ENCODE results near the gene PTPRT. TPM values are rescaled to one million over a fixed set of nuclear protein-coding genes. Genes with fewer than 3 reads are reported as not detected.

Gene PTPRT
- total and polyA plus RNA-seq, 2 of the 13 experiments (the other 11 are each of a cell fraction or from before 2014, with no cell fraction given), result under 0.01 to 0.09 TPM

DNA sequence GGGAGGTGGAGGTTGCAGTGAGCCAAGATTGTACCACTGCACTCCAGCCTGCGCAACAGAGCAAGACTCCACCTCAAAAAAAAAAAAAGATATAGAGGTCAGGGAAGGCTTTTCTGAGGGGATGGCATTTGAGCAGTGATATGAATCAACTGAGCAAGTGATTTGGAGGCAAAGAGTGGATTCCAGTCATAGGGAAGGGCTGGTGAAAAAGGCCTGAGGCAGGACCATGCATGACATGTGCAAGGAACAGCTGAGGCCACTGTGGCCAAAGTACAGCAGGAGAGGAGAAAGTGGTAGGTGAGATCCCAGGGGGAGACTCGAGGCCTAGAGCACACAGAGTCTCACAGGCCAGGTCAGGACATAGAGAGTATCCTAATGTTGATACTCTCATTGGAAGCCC, 20.1 kb upstream of the PTPRT start (continued):
- no peak for TF ChIP-seq PBX3 (CRISPR knock-in tag; IDR thresholded peaks at IDR 0.05; ENCODE audit: borderline replicate concordance)

GRCh38 chr20:43205699-43206098, 16.0 kb upstream of the PTPRT start:
- Histone ChIP-seq H3K27me3 (ENCODE audit: control insufficient read depth in 1 of 2, insufficient read depth in 2 of 2, low read length in 2 of 2) (peaks cover 0 to 24% of the 10 kb centered on the region in 2 experiments; a peak in 3 of 5 replicates), H3K9ac (ENCODE audit: insufficient read depth, low read depth, low read length) (no peak overlapping the region), H3K4me3 (replicated peaks in 1 of 3; ENCODE audit: insufficient read depth in 1 of 3, low read depth in 2 of 3, low read length in 3 of 3) (no peak overlapping the region), H3K4me2 (ENCODE audit: low read depth, low read length) (no peak overlapping the region), H3K4me1 (ENCODE audit: insufficient read depth, low read length) (no peaks in the 10 kb centered on the region), H3K36me3 (replicated peaks in 1 of 2; ENCODE audit: control insufficient read depth in 1 of 2, insufficient read depth in 2 of 2, low read length in 2 of 2) (no peaks in the 10 kb centered on the region), H4K20me1 (ENCODE audit: insufficient read depth, low read length) (no peaks in the 10 kb centered on the region), H2AFZ (ENCODE audit: low read length) (no peak overlapping the region), H3K9me3 (ENCODE audit: low read length) (peaks cover 10% of the 10 kb centered on the region), H3K27ac (ENCODE audit: extremely low read length, insufficient read depth, low read length) (no peak overlapping the region), H3K79me2 (ENCODE audit: insufficient read depth, low read length) (no peaks in the 10 kb centered on the region)
- no TSS peak for BruUV-seq (replicated peaks)
- TF ChIP-seq NR1H2 (CRISPR knock-in tag; IDR thresholded peaks at IDR 0.05; ENCODE audit: borderline replicate concordance, low read depth), result no peak
- TF ChIP-seq ZXDC (CRISPR knock-in tag; IDR thresholded peaks at IDR 0.05), result no peak
- TF ChIP-seq ZNF34 (CRISPR knock-in tag; IDR thresholded peaks at IDR 0.05; ENCODE audit: borderline replicate concordance), result no peak
- ChIA-PET CTCF (ENCODE audit: low intra/inter-chr PET ratio, low total read pairs) (no interaction called here), POLR2A (no interaction called here)
- in situ Hi-C loops (cut with HindIII; ENCODE audit: extremely low pct_ligation_motif_present, low pct_unique_long_range_greater_than_20kb), result no loop called here
- WGBS (ENCODE audit: low lambda C conversion rate), result 13% methylated on average over 4 of the region's 4 CpGs
- ATAC-seq (no peak), FAIRE-seq (no peak), DNase-seq (ENCODE audit: low spot score) (no peak)
- intact Hi-C loops (cut with micrococcal nuclease; ENCODE audit: unreplicated experiment), result no loop called here
